GM12864 (cell line): ENCODE measurements around the gene ASIP.
"Not testable (repeated sequence)": the region's sequence is repeated elsewhere in the genome, so short reads cannot be mapped to it uniquely, and the experiment has no call there.

ENCODE experiments used
- DNase-seq: peaks from one replicate; pipeline ENCODE4 v3.0.0-alpha.2; 2011; ENCODE audit warnings: low read depth
- H3K4me3 ChIP-seq: 2 replicates; pipeline ENCODE4 v1.5.1; 2011; ENCODE audit warnings: mild to moderate bottlenecking, low read depth, low read length, control low read depth
- TF ChIP-seq, protein P1 (sequence below): IDR thresholded peaks from 2 replicates; pipeline ENCODE4 v1.5.1; 2011; ENCODE audit warnings: low read depth, mild to moderate bottlenecking, moderate library complexity, low read length, control low read depth, inconsistent platforms; ENCODE audit errors: missing control alignments

Gene ASIP

DNA sequence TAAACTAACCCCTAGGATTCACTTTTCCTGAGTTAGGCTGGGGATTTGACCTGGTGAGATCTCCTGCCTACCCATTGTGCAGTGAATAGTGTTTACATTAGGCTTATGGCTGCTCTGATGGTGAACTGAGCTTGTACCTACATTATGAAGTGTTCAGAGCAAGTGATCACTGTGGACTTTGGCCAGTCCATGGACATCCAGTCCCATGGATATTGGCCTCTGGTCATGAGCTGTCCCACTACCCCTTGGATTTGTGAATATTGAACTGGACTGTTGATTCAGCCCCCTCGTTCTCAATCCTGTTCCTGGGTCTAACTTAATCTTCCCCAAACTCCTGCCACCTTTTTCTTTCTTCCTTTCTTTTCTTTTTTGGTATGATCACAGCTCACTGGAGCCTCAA is 13.8 kb downstream of the ASIP start:
- TF ChIP-seq, protein P1, sequence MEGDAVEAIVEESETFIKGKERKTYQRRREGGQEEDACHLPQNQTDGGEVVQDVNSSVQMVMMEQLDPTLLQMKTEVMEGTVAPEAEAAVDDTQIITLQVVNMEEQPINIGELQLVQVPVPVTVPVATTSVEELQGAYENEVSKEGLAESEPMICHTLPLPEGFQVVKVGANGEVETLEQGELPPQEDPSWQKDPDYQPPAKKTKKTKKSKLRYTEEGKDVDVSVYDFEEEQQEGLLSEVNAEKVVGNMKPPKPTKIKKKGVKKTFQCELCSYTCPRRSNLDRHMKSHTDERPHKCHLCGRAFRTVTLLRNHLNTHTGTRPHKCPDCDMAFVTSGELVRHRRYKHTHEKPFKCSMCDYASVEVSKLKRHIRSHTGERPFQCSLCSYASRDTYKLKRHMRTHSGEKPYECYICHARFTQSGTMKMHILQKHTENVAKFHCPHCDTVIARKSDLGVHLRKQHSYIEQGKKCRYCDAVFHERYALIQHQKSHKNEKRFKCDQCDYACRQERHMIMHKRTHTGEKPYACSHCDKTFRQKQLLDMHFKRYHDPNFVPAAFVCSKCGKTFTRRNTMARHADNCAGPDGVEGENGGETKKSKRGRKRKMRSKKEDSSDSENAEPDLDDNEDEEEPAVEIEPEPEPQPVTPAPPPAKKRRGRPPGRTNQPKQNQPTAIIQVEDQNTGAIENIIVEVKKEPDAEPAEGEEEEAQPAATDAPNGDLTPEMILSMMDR: no peak
- no peak for DNase-seq
- no peak overlapping the region for H3K4me3 ChIP-seq

- no peak for DNase-seq
- TF ChIP-seq, protein P1: no peak
- H3K4me3 ChIP-seq: no peak overlapping the region
Observed at GRCh38 chr20:34256629-34257124, 15.5 kb downstream of the ASIP start.

GRCh38 chr20:34260208-34260942 is 19.2 kb downstream of the ASIP start:
- H3K4me3 ChIP-seq: no peak overlapping the region
- TF ChIP-seq, protein P1: no peak
- DNase-seq: no peak

GRCh38 chr20:34262488-34263288 is 21.5 kb downstream of the ASIP start:
- TF ChIP-seq, protein P1: no peak
- no peak for DNase-seq
- H3K4me3 ChIP-seq: no peak overlapping the region

- H3K4me3 ChIP-seq, DNase-seq: not testable (repeated sequence)
Observed at GRCh38 chr20:34263468-34263867, 22.2 kb downstream of the ASIP start.

GRCh38 chr20:34264141-34264540 is 22.9 kb downstream of the ASIP start:
- DNase-seq: no peak
- TF ChIP-seq, protein P1: no peak
- H3K4me3 ChIP-seq: no peak overlapping the region

DNA sequence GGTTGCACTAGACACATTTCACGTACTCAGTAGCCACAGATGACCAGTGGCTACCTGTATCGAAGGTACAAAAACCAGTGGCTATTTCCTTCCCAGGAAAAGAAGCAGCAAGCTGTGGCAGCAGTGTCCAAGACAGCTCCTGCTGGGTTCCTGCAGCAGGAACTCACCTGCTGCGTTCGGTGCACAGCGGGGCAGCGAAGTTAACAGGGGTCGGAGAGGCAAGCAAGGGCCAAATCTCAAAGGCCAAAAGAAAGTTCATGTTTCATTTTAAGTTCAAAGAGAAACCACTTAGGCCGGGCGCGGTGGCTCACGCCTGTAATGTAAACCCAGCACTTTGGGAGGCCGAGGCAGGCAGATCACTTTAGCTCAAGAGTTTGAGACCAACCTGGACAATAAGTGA is 26.9 kb downstream of the ASIP start:
- DNase-seq: no peak
- TF ChIP-seq, protein P1: no peak
- no peak overlapping the region for H3K4me3 ChIP-seq
